Measurements from ENCODE around the gene UNKL.

The UNKL gene

DNA sequence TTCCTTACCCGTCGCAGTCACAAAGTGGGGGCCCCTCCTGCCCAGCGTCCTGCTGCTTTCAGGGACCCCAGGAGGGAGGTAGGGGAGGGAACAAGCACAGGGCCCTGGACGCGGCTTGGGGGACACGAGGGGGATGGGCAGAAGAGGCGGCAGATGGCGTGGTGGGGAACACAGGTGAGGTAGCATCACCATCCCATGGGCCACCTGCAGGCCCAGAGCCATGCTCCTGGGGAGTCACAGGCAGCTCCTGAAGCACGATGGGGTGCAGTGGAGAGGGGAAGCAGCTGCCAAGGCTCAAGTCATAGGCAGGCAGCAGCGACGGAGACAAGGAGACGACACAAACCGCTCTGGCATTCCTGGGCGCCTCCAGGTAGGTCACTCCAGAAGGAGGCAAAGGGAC, 10.8 kb downstream of the UNKL start:
- TF ChIP-seq TAF1 (IDR thresholded peaks at IDR 0.05; ENCODE audit: borderline replicate concordance, insufficient read depth, low read length) (no peak), POLR2AphosphoS5 (IDR thresholded peaks at IDR 0.05; ENCODE audit: low read depth, low read length) (no peak), SIN3A (IDR thresholded peaks at IDR 0.05; ENCODE audit: borderline replicate concordance, insufficient read depth, low read length) (no peak), FOXP2 (optimal IDR thresholded peaks at IDR 0.05; ENCODE audit: borderline replicate concordance, extremely low read depth, extremely low read length, insufficient read depth) (no peak)
- TF ChIP-seq, protein P1, sequence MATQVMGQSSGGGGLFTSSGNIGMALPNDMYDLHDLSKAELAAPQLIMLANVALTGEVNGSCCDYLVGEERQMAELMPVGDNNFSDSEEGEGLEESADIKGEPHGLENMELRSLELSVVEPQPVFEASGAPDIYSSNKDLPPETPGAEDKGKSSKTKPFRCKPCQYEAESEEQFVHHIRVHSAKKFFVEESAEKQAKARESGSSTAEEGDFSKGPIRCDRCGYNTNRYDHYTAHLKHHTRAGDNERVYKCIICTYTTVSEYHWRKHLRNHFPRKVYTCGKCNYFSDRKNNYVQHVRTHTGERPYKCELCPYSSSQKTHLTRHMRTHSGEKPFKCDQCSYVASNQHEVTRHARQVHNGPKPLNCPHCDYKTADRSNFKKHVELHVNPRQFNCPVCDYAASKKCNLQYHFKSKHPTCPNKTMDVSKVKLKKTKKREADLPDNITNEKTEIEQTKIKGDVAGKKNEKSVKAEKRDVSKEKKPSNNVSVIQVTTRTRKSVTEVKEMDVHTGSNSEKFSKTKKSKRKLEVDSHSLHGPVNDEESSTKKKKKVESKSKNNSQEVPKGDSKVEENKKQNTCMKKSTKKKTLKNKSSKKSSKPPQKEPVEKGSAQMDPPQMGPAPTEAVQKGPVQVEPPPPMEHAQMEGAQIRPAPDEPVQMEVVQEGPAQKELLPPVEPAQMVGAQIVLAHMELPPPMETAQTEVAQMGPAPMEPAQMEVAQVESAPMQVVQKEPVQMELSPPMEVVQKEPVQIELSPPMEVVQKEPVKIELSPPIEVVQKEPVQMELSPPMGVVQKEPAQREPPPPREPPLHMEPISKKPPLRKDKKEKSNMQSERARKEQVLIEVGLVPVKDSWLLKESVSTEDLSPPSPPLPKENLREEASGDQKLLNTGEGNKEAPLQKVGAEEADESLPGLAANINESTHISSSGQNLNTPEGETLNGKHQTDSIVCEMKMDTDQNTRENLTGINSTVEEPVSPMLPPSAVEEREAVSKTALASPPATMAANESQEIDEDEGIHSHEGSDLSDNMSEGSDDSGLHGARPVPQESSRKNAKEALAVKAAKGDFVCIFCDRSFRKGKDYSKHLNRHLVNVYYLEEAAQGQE (IDR thresholded peaks at IDR 0.05; ENCODE audit: insufficient read depth in 1 of 2, low read depth in 2 of 2, low read length in 2 of 2): no peak

DNA sequence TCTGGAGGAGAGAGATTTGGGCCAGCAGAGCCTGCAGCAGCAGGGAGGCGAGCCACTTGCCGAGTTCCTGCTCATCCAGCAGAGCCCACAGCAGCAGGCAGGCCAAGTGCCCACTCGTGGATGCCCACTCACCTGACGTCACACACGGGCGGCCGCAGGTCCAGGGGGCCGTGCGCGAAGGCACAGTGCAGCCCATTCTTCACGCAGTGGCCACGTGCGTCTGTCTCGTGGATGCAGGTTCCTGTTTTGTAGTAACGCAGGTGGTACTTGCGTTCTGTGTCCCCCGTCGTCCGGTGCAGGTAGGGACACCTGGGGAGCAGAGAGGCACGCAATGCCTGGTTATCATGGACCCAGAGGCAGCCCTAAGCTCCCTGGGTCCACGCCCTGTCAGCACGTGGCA, 11.5 kb downstream of the UNKL start:
- no peak for TF ChIP-seq POLR2AphosphoS5 (IDR thresholded peaks at IDR 0.05; ENCODE audit: low read depth, low read length)
- TF ChIP-seq, protein P1 (IDR thresholded peaks at IDR 0.05; ENCODE audit: insufficient read depth in 1 of 2, low read depth in 2 of 2, low read length in 2 of 2): no peak
- no peak for TF ChIP-seq SIN3A (IDR thresholded peaks at IDR 0.05; ENCODE audit: borderline replicate concordance, insufficient read depth, low read length)

DNA sequence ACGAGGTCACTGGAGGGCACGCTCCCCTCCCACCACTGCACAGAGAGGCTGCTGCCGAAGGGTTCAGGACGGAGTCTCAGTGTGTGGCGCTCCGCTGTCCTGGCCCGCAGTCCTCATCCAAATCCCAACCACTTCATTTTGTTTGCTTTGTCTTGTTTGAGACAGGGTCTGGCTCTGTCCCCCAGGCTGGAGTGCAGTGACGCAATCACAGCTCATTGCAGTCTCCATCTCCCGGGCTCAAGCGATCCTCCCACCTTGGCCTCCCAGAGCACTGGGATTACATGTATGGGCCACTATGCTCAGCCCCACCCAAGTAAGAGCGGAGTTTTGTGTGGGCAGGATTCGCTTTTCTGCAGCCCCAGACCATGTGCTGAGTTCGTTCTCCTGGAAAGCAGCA, 12.7 kb downstream of the UNKL start:
- TF ChIP-seq POLR2AphosphoS5 (IDR thresholded peaks at IDR 0.05; ENCODE audit: low read depth, low read length) (no peak), FOXP2 (optimal IDR thresholded peaks at IDR 0.05; ENCODE audit: borderline replicate concordance, extremely low read depth, extremely low read length, insufficient read depth) (no peak), TAF1 (IDR thresholded peaks at IDR 0.05; ENCODE audit: borderline replicate concordance, insufficient read depth, low read length) (no peak), SIN3A (IDR thresholded peaks at IDR 0.05; ENCODE audit: borderline replicate concordance, insufficient read depth, low read length) (no peak)
- TF ChIP-seq, protein P1 (IDR thresholded peaks at IDR 0.05; ENCODE audit: insufficient read depth in 1 of 2, low read depth in 2 of 2, low read length in 2 of 2): no peak

DNA sequence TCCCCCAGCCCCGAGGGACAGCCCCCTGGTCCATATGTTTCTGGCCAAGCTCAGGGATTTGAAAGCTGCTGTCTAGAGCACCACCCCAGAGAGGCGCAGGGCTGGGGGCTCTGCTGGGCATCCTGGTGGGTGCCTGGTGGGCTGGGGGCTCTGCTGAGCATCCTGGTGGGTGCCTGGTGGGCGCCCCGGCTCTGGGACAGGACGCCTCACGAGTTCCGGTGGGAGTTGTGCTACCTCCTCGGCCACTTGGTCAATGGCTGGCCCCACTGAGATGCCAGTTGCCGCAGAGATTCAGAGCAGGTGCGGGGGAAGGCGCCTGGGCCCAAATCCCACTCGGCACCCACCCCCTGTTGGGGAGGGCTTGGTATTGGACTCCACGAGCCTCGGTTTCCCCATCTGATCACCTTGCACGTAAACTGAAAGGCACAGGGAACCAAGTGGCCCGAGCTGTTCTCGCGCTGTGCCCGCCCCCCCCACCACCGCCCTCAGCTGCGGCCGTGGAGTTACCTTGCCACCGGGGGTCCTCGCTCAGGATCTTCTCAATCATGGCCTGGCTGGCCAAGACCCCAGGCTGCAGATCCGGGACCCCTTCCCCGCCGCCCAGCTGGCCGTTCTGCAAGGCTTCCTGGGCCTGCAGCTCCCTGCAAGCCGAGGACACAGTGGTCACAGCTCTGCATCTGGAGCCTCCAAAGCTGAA, 13.3 kb downstream of the UNKL start:
- TF ChIP-seq FOXP2 (optimal IDR thresholded peaks at IDR 0.05; ENCODE audit: borderline replicate concordance, extremely low read depth, extremely low read length, insufficient read depth) (no peak), SIN3A (IDR thresholded peaks at IDR 0.05; ENCODE audit: borderline replicate concordance, insufficient read depth, low read length) (no peak), POLR2AphosphoS5 (IDR thresholded peaks at IDR 0.05; ENCODE audit: low read depth, low read length) (no peak), TAF1 (IDR thresholded peaks at IDR 0.05; ENCODE audit: borderline replicate concordance, insufficient read depth, low read length) (no peak)
- TF ChIP-seq, protein P1 (IDR thresholded peaks at IDR 0.05; ENCODE audit: insufficient read depth in 1 of 2, low read depth in 2 of 2, low read length in 2 of 2): no peak
